PFSK-1 (cell line): Measurements from ENCODE around the gene PLSCR3.

ENCODE experiments used
- FOXP2 ChIP-seq: optimal IDR thresholded peaks from 2 replicates; pipeline ENCODE3; 2011; ENCODE audit warnings: borderline replicate concordance, control low read depth, inconsistent platforms; ENCODE audit not compliant: insufficient read depth; ENCODE audit errors: extremely low read length, extremely low read depth
- POLR2AphosphoS5 ChIP-seq: IDR thresholded peaks from 2 replicates; pipeline ENCODE4 v1.6.1; 2012; ENCODE audit warnings: low read depth, mild to moderate bottlenecking, control low read depth, low read length, moderate library complexity
- REST ChIP-seq, 2 experiments: IDR thresholded peaks; 2 replicates each; pipeline versions ENCODE4 v1.6.1 to v1.8.0; 2011 to 2012; ENCODE audit warnings: low read depth in 2 of 2, low read length in 2 of 2, control low read depth in 1 of 2, inconsistent platforms in 1 of 2, mild to moderate bottlenecking in 1 of 2, moderate library complexity in 1 of 2; ENCODE audit not compliant: insufficient read depth in 1 of 2
- SIN3A ChIP-seq: IDR thresholded peaks from 2 replicates; pipeline ENCODE4 v1.6.1; 2012; ENCODE audit warnings: mild to moderate bottlenecking, low read length, moderate library complexity, borderline replicate concordance; ENCODE audit not compliant: insufficient read depth
- TAF1 ChIP-seq: IDR thresholded peaks from 2 replicates; pipeline ENCODE4 v1.6.1; 2012; ENCODE audit warnings: low read length, control low read depth, borderline replicate concordance; ENCODE audit not compliant: insufficient read depth

PLSCR3 gene

DNA sequence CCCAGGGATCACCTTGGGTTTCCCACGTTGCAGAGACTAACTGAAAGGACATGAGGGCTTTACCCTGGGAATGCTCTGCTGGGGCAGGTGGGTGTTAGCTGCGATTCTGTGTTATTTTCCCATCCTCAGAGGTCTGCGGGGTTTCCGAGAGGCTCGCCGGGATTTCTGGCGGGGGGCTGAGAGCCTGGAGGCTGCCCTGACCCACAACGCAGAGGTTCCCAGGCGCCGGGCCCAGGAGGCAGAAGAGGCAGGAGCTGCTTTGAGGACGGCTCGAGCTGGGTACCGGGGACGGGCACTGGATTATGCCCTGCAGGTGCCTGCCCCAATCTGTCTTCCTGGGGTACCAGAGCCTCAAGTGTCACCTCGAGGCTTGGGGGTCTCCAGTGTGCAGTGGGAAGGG is 51.1 kb downstream of the PLSCR3 start:
- TF ChIP-seq REST (IDR thresholded peaks at IDR 0.05; ENCODE audit: insufficient read depth in 1 of 2, low read depth in 2 of 2, low read length in 2 of 2) (no peak), TAF1 (no peak), SIN3A (no peak)

DNA sequence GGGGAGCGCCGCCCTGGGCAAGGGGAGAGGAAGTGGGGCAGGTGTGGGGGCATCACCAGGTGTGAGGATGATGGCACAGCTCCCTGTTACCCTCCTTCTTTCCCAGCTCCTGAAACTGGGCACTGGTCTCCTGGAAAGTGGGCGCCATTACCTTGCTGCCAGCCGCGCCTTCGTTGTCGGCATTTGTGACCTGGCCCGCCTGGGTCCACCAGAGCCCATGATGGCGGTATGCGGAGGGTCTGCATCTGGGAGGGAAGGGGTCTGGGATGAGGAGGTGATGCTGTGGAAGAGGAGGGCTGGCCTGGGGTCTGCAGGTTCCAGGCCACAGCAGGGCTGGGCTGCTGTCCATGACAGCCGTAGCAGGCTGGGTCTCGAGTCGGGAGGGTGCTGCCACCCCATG is 52.5 kb downstream of the PLSCR3 start:
- TF ChIP-seq SIN3A (no peak), TAF1 (no peak), POLR2AphosphoS5 (no peak), REST (IDR thresholded peaks at IDR 0.05; ENCODE audit: insufficient read depth in 1 of 2, low read depth in 2 of 2, low read length in 2 of 2) (no peak), FOXP2 (no peak)

DNA sequence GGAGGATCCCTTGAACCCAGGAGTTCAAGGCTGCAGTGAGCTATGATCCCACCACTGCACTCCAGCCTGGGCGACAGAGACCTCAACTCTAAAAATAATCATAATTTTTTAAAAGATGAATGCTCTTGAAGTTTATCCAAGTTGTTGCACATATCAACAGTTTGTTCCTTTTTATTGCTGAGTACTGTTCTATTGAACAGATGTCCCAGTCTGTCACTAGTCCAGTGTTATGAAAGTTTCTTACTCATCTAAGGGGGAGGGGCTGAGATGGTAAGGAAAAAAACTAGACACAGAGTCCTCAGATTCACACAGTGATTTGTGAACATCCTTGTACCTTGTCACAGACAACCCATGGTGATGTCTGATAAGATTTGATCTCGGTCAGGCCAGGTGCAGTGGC is 54.1 kb downstream of the PLSCR3 start:
- no peak for TF ChIP-seq TAF1
- no peak for TF ChIP-seq REST (IDR thresholded peaks at IDR 0.05; ENCODE audit: insufficient read depth in 1 of 2, low read depth in 2 of 2, low read length in 2 of 2)
- no peak for TF ChIP-seq SIN3A
- no peak for TF ChIP-seq POLR2AphosphoS5
- no peak for TF ChIP-seq FOXP2
